GM19452 (cell line): Measurements from ENCODE around the gene ATP5F1D.

Source experiments
- ATAC-seq: cut with Tn5 transposase; IDR thresholded peaks from one replicate; pipeline ENCODE4 v1.9.1; 2021; ENCODE audit not compliant: unreplicated experiment

Gene ATP5F1D

DNA sequence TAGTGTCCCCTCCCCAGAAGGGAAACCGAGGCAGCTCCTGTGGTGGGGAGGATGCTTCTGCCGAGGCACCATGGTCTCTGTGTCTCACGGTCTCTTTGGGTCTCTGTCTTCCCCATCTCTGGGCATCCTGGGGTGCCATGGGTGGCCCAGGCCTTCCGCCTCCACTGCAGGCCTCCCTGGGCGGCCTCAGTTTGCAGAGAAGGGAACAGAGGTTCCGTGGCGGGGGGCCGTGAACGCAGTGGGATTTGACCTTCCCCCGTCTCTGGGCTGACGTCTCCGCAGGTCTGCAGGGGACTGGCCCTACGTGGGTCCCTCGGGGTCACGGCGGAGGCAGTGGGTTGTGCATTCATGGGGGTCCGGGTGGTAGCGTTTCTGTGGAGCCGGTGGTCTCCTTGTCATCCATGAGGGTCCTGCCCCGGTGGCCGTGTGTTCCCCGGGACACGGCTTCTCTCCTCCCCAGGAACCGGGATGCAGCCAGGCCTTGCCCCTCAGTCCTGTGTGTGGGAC lies 48.7 kb downstream of the ATP5F1D start:
- no peak for ATAC-seq

DNA sequence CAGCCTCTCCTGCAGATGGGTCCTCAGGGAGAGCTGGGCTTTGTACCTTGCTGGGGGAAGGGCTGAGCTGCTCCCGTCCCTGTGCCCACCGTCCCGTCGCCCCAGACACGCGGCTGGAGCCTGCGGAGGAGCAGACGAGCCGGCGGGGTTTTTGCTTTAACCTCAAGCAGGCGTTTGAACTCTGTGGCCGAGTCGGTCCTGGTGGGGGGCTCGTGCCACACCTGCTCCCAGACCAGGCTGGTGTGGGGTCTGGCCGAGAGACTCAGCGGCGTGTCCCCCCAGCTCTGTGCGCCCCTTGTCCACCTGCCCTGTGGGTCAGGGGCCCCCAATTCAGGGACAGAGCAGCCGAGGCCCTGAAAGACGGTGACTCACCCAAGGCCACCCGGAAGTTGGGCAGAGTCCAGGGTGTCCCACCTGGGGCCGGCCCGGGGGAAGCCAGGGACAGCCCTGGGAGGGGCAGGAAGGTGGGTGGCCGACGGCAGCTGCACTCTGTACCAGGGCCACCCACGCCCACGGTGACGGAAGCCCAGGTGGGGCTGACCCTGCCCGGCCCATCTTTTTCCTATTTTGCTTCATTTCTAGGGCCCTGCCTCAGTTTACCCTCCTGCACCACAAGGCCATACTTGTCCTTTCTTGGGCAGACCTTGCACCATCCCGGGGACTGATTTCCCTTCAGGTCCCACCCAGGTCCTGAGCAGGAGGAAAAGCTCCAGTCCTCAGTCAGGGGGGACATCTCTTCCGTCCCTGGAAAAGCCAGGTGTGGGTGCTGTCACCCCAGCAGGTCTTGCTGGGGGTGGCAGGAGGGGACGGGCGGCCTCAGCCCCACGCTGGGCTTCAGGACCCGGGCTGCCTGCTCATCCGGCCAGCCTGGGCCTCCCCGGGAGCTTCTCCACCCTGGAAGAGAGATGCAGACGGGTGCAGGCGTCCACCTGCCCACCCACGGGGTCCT lies 49.4 kb downstream of the ATP5F1D start:
- ATAC-seq: no peak

DNA sequence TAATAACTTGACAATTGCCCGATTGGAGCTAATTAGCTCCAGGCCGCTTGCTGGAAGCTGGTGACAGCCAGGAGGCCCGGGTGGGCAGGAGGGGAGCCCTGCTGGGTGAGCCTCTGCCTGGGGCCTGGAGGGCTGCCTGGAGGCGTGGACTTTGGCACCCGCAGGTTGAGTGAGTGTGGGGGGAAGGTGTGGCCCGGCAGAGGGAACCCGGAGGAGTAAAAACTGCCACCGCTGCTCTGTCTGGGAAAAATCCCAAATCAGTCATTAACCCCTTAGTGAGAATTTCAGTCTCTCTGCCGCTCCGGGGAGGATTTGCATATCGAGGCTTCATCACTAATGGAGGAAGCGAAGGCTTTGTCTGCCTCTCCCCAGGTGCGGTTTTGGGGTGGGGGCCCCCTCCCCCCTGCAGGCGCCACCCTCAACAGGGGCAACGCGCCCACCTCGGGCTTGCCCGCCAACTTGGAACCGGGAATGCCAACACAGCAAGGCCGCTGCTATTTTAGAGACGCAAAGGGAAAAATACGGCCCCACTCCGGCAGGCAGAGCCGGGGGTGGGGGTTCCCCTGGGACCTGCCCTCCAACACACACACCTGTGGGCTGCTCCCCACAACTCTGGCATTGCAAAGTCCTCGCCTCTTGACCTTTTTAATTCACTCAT lies 50.3 kb downstream of the ATP5F1D start:
- ATAC-seq: no peak

DNA sequence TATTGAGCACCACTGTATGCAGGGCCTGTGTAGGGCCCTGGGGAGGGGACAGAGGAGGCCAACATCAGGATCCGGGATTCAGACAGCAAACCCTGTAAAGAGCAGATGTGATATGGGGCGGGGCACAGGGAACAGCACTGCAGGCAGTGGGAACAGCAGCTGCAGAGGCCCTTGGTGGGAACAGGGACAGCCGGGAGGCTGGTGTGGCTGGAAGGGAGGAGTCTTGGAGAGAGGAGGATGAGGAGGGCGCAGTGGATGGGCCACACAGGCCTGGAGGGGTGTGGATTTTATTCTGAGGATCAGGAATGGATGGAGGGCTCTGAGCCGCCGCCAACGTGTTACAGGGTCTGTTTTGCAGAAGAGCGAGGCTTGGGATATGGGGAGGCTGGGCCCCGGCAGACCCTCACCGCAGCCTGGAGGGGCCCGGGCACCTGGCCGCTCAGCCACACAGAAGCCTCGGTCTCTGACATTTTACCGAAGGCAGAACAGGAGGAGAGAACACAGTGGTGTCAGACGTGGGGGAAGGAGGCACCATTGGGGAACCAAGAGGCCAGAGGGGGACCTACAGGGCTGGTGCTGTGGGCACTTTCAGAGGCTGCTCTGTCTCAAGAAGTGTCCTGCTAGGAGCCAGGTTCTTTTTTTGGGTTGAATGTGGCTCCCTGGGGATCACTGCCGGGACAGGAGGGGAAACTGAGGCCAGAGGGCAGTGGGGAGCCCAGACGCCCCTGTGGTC lies 51.0 kb downstream of the ATP5F1D start:
- no peak for ATAC-seq

DNA sequence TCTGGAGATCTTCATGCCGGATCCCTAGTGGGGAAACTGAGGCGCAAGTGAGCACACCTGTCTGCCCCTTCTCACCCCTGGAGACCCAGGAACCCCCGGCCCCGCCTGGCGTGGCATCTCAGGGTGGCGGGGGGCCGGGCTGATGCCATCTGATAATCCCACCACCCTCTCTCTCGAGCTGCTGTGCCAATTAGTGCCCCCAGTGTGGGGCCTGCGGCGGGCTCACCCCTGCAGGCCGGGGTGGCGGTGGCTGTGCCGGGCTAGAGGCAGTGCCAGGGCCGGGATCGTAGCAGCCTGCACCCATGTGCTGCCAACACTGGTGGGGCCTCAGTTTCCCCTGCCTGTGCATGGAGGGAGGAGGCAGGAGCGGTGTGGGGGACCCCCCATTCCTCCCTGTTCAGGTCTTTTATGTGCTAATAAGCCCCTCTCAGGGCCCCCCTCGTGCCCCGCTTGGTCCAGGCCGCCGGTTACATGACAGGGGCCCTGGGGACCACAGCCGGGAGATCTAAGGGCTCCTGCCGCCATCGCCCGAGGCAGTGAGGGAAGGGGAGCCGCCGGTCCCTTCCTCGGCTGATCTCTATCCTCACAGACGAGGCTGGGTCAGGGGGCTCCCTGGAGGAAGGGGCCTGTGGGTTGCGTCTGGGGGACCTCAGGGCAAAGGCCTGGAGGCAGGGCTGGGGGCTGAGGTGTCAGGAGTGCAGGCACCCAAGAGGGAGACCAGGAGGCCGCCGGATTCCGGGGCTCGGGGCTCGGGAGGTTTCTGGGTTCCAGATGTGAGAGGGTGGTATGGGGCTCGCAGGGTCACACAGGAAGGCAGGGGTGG lies 52.4 kb downstream of the ATP5F1D start:
- ATAC-seq: no peak
